Activated CD8-positive, alpha-beta memory T cell treated with anti-CD3 and anti-CD28 coated beads, Interleukin-2, amount 10 ng/mL, durations not matched to agents 7 days and 5 days (primary cell): Measurements from ENCODE around the gene TLR10. TPM values are rescaled to one million over a fixed set of nuclear protein-coding genes. Genes with fewer than 3 reads are reported as not detected.

Experiments
- ATAC-seq: fragments of 150-1000 bp; cut with Tn5 transposase; one replicate; pipeline ENCODE4 v1.10.0; 2021; ENCODE audit warnings: moderate library complexity
- CTCF ChIA-PET: fragments of 350-600 bp; sonication (Branson Sonifier 250); formaldehyde crosslinking; loops from one replicate; lab custom pipeline; 2021; ENCODE audit warnings: antibody characterized with exemption; lab: Charles Lee
- DNase-seq: peaks from one replicate; pipeline ENCODE4 v3.0.0-alpha.2; 2020
- H3K27ac Mint-ChIP-seq: one replicate; pipeline ENCODE4 v1.8.0; 2021; ENCODE audit warnings: mild to moderate bottlenecking, mixed read lengths
- H3K27me3 Mint-ChIP-seq: one replicate; pipeline ENCODE4 v1.8.0; 2021; ENCODE audit warnings: mixed read lengths
- H3K36me3 Mint-ChIP-seq: one replicate; pipeline ENCODE4 v1.8.0; 2021; ENCODE audit warnings: mild to moderate bottlenecking, mixed read lengths
- H3K4me1 Mint-ChIP-seq: one replicate; pipeline ENCODE4 v1.8.0; 2021; ENCODE audit warnings: mixed read lengths
- H3K4me3 Mint-ChIP-seq: one replicate; pipeline ENCODE4 v1.8.0; 2021; ENCODE audit warnings: mild to moderate bottlenecking, moderate library complexity, mixed read lengths
- H3K9me3 Mint-ChIP-seq: one replicate; pipeline ENCODE4 v1.8.0; 2022; ENCODE audit warnings: low read depth, mixed read lengths
- total RNA-seq, 2 experiments: library from RNA; stranded (reverse); gene quantifications; one replicate each; pipeline ENCODE4 v1.2.3, GENCODE V29; 2021

The TLR10 gene, protein sequence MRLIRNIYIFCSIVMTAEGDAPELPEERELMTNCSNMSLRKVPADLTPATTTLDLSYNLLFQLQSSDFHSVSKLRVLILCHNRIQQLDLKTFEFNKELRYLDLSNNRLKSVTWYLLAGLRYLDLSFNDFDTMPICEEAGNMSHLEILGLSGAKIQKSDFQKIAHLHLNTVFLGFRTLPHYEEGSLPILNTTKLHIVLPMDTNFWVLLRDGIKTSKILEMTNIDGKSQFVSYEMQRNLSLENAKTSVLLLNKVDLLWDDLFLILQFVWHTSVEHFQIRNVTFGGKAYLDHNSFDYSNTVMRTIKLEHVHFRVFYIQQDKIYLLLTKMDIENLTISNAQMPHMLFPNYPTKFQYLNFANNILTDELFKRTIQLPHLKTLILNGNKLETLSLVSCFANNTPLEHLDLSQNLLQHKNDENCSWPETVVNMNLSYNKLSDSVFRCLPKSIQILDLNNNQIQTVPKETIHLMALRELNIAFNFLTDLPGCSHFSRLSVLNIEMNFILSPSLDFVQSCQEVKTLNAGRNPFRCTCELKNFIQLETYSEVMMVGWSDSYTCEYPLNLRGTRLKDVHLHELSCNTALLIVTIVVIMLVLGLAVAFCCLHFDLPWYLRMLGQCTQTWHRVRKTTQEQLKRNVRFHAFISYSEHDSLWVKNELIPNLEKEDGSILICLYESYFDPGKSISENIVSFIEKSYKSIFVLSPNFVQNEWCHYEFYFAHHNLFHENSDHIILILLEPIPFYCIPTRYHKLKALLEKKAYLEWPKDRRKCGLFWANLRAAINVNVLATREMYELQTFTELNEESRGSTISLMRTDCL
- under 1 TPM in 1 of 2 experiments, not detected in 1; 0.09 TPM for total RNA-seq

DNA sequence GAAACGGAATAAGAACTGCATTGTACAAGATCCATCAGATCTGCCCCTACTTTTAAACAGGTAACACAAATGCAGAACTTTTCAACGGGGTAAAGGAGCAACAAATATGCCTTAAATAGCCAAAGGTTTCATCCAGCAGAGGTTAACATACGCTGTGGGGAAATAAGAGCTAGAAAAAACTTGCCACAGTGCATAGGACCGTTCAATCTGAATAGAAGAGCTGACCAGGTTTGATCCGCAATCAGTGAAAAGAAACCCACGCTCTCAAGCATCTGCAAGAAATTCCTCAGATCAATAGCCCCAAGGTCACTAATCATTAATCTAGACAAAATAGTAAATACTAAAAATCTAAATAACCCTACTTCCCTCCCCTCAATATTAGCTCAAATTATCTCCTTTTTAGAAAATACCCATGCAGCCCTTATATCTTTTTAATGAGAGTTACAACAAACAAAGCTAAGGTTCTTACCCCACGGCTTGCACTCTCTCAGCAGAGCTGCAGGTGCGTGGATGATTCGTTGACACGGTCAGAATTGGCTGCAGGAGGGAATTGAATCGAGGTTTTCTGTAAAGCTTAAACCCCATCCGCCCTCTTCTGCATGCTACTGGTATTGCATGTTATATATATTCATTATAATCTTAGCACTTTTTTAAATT is at the start of gene TLR10:
Gene TLR10, minus strand, starts transcription at position 539 of the 657 bp plus-strand sequence. CDS start 7,400 bp downstream, outside the sequence.
- Mint-ChIP-seq H3K27ac (no peak within 1 kb of the TSS), H3K4me1 (peaks cover 4% of the 10 kb centered on the region), H3K9me3 (no peaks in the 10 kb centered on the region), H3K4me3 (no peak within 1 kb of the TSS), H3K27me3 (peaks cover 16% of the 10 kb centered on the region), H3K36me3 (no peaks in the 10 kb centered on the region)
- DNase-seq, result peak; percentile 51
- ATAC-seq, result peak; percentile 39
- CTCF ChIA-PET, result interaction anchor here (0.5 to 4.4 kb wide), 21 partner anchors 11 to 717 kb away, joined by 3 to 58 read pairs (median 4); partner anchors contain the start of genes TLR1 and TLR6

- no peak overlapping the region for H3K27ac Mint-ChIP-seq
- no peaks in the 10 kb centered on the region for H3K27me3 Mint-ChIP-seq
- CTCF ChIA-PET, result interaction anchor here (1.6 kb wide), 1 partner anchor 73 kb away, joined by 4 read pairs; no protein-coding TSS in a partner anchor
Measured at GRCh38 chr4:38832206-38832605, 49.4 kb upstream of the TLR10 start.

DNA sequence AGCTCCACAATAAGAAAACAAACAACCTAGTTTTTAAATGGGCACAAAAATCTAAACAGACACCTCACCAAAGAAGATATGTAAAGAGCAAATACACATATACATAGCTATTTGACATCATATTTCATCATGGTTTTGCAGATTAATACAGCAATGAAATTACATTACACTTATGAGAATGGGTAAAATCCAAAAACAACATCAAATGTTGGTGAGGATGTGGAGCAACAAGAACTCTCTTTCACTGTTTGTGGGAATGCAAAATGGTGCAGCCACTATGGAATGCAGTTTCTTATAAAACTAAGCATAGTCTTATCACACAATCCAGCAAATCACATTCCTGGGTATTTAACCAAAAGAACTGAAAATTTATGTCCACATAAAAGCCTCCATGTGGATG is 48.9 kb upstream of the TLR10 start:
- Mint-ChIP-seq H3K27me3 (no peaks in the 10 kb centered on the region), H3K36me3 (peaks cover 11% of the 10 kb centered on the region), H3K27ac (no peak overlapping the region), H3K4me1 (no peaks in the 10 kb centered on the region), H3K9me3 (peaks cover 8% of the 10 kb centered on the region), H3K4me3 (no peak overlapping the region)
- no peak for ATAC-seq
- DNase-seq, result no peak
- CTCF ChIA-PET, result interaction anchor here (0.9 to 1.6 kb wide), 3 partner anchors 29 to 103 kb away, joined by 3 to 4 read pairs (median 3); no protein-coding TSS in a partner anchor

More at GRCh38 chr4:38832206-38832605, 49.4 kb upstream of the TLR10 start:
- ATAC-seq (no peak), DNase-seq (no peak)
- H3K4me1 Mint-ChIP-seq, result peaks cover 2% of the 10 kb centered on the region
- H3K36me3 Mint-ChIP-seq, result peaks cover 13% of the 10 kb centered on the region
- peaks cover 8% of the 10 kb centered on the region for H3K9me3 Mint-ChIP-seq
- no peak overlapping the region for H3K4me3 Mint-ChIP-seq

DNA sequence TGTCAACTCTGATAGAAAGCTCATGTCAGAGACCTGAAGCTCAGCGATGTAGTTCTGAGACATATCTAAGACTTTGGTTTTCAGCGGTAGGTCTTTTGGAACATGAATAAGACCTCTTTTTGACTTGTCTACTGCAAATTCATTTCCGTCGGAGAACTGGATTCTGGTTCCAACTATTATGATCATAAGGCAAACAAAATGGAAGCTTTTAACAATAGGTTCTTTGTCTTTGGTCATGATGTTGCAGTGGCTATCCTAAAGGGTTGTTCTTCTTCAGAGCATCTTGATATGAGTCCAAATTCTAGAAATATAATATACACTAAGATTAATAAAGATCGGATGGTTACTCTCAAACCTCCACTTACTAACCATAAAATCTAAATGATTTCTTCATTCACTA is 46.4 kb upstream of the TLR10 start:
- CTCF ChIA-PET, result interaction anchor here (0.6 to 0.7 kb wide), 2 partner anchors 70 to 76 kb away, joined by 3 read pairs; no protein-coding TSS in a partner anchor

DNA sequence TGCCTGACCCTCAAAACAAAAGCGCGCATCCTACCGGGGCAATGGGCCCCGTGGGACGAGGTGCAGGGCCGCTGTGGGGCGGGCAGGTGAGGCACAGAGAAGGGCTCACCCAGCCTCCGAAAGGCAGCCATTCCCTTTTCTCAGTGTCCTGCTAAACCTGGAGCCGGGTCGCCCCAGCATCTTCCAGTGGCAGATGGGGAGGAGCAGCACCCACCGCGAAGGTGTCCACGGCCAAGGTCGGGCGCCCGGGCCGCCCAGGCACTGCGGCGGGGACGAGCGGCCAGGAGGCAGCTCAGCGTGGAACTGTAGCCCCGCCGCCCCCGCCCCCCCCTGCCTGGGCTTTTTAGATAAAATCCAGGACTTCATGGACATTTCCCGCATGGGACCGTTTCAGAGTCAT is 41.0 kb upstream of the TLR10 start:
- CTCF ChIA-PET, result no interaction called here
- ATAC-seq, result no peak
- H3K4me3 Mint-ChIP-seq, result no peak overlapping the region
- peaks cover 13% of the 10 kb centered on the region for H3K9me3 Mint-ChIP-seq
- H3K4me1 Mint-ChIP-seq, result peaks cover 12% of the 10 kb centered on the region
- peaks cover 11% of the 10 kb centered on the region for H3K36me3 Mint-ChIP-seq
- DNase-seq, result no peak
- no peak overlapping the region for H3K27ac Mint-ChIP-seq
- H3K27me3 Mint-ChIP-seq, result peaks cover 7% of the 10 kb centered on the region

More for the DNA sequence above, 46.4 kb upstream of the TLR10 start:
- peaks cover 6% of the 10 kb centered on the region for H3K9me3 Mint-ChIP-seq
- H3K4me3 Mint-ChIP-seq, result no peak overlapping the region
- no peak for DNase-seq
- no peak for ATAC-seq
- H3K4me1 Mint-ChIP-seq, result no peaks in the 10 kb centered on the region
- H3K36me3 Mint-ChIP-seq, result peaks cover 4% of the 10 kb centered on the region
- H3K27me3 Mint-ChIP-seq, result peaks cover 3% of the 10 kb centered on the region
- H3K27ac Mint-ChIP-seq, result no peak overlapping the region

GRCh38 chr4:38822748-38823303 is 40.0 kb upstream of the TLR10 start:
- DNase-seq, result no peak
- Mint-ChIP-seq H3K4me3 (no peak overlapping the region), H3K27me3 (peaks cover 7% of the 10 kb centered on the region), H3K36me3 (peaks cover 11% of the 10 kb centered on the region), H3K9me3 (peaks cover 13% of the 10 kb centered on the region), H3K27ac (no peak overlapping the region), H3K4me1 (peaks cover 12% of the 10 kb centered on the region)
- CTCF ChIA-PET, result no interaction called here
- no peak for ATAC-seq

DNA sequence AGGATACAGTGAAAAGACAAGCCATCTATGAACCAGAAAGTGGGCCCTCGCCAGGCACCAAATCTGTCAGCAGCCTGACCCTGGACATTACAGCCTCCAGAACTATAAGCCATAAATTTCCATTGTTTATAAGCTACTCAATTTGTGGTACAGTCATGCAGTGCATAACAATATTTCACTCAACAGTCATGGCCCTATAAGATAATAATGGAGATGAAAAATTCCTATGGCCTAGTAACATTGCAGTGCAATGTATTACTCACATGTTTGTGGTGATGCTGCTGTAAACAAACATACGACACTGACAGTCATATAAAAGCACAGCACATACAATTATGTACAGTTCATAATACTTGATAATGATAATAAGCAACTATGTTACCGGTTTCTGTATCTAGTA is 38.9 kb upstream of the TLR10 start:
- peaks cover 7% of the 10 kb centered on the region for H3K27me3 Mint-ChIP-seq
- peaks cover 12% of the 10 kb centered on the region for H3K4me1 Mint-ChIP-seq
- H3K36me3 Mint-ChIP-seq, result peaks cover 11% of the 10 kb centered on the region
- CTCF ChIA-PET, result no interaction called here
- ATAC-seq (no peak), DNase-seq (no peak)
- H3K9me3 Mint-ChIP-seq, result peaks cover 13% of the 10 kb centered on the region
- H3K4me3 Mint-ChIP-seq, result no peak overlapping the region
- no peak overlapping the region for H3K27ac Mint-ChIP-seq

DNA sequence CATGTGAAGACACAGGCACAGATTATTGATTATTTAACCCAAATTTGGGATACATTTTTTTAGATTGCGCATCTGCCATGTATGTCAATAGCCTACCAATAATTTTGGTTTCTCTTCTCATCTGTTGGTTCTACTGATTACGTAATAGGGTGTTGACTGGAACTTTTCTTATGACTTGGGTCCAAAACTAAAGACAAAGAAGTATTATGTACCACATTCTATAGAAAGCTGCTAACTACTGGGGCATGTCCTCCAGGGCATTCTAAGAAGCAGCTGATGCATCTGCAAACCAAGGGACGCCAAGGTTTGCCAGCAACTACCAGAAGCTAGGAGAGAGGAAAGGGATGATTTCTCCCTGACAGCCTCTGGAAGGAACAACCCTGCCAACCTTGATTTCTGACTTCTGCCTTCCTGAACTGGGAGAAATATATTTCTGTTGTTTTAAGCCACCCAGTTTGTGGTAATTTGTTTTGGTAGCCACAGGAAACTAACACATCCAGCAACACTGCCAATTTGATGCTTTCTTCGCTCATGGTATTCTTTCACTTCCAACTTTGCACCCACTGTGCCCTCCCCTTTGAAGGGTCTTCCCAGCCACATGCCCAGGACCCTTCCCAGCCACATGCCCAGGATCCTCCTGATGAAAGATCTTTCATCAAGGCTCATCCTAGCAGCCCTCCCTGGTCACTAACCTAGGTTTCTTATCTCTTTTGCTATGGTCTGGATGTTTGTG is 37.7 kb upstream of the TLR10 start:
- peaks cover 13% of the 10 kb centered on the region for H3K9me3 Mint-ChIP-seq
- no peak overlapping the region for H3K4me3 Mint-ChIP-seq
- no peak for ATAC-seq

DNA sequence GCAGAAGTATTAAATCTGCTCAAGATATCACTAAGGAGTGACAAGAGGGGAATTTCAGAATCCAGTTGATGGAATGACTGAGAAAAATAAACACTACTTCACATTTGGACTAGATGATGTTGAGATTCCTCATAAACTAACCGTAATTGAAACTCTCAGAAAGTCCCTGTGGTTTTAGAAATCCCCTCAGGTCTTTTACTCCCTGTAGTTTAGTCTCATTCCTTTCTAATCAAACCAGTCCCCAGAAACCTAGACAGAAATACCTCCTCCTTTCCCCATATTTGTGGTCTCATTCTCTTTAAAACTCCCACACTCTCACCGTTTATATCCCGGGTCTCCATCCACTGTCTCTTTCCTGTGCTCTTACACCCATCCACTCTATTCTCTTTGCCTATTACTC is 36.8 kb upstream of the TLR10 start:
- H3K9me3 Mint-ChIP-seq, result peaks cover 13% of the 10 kb centered on the region
- no peak for DNase-seq
- H3K4me1 Mint-ChIP-seq, result peaks cover 12% of the 10 kb centered on the region
- H3K4me3 Mint-ChIP-seq, result no peak overlapping the region
- no peak for ATAC-seq
- peaks cover 11% of the 10 kb centered on the region for H3K36me3 Mint-ChIP-seq
- CTCF ChIA-PET, result interaction anchor here (0.9 kb wide), 1 partner anchor 41 kb away, joined by 3 read pairs; no protein-coding TSS in a partner anchor
- H3K27me3 Mint-ChIP-seq, result peaks cover 6% of the 10 kb centered on the region
- no peak overlapping the region for H3K27ac Mint-ChIP-seq

More for the DNA sequence above, 37.7 kb upstream of the TLR10 start:
- Mint-ChIP-seq H3K4me1 (peaks cover 12% of the 10 kb centered on the region), H3K36me3 (peaks cover 11% of the 10 kb centered on the region), H3K27me3 (peaks cover 4% of the 10 kb centered on the region), H3K27ac (no peak overlapping the region)
- no peak for DNase-seq
- CTCF ChIA-PET, result no interaction called here

GRCh38 chr4:38818441-38818976 is 35.7 kb upstream of the TLR10 start:
- peaks cover 10% of the 10 kb centered on the region for H3K9me3 Mint-ChIP-seq
- CTCF ChIA-PET, result interaction anchor here (0.9 kb wide), 1 partner anchor 42 kb away, joined by 3 read pairs; no protein-coding TSS in a partner anchor
- no peak overlapping the region for H3K4me3 Mint-ChIP-seq
- peaks cover 12% of the 10 kb centered on the region for H3K4me1 Mint-ChIP-seq
- peaks cover 7% of the 10 kb centered on the region for H3K27me3 Mint-ChIP-seq
- H3K27ac Mint-ChIP-seq, result no peak overlapping the region
- ATAC-seq (no peak), DNase-seq (no peak)
- H3K36me3 Mint-ChIP-seq, result peaks cover 7% of the 10 kb centered on the region

DNA sequence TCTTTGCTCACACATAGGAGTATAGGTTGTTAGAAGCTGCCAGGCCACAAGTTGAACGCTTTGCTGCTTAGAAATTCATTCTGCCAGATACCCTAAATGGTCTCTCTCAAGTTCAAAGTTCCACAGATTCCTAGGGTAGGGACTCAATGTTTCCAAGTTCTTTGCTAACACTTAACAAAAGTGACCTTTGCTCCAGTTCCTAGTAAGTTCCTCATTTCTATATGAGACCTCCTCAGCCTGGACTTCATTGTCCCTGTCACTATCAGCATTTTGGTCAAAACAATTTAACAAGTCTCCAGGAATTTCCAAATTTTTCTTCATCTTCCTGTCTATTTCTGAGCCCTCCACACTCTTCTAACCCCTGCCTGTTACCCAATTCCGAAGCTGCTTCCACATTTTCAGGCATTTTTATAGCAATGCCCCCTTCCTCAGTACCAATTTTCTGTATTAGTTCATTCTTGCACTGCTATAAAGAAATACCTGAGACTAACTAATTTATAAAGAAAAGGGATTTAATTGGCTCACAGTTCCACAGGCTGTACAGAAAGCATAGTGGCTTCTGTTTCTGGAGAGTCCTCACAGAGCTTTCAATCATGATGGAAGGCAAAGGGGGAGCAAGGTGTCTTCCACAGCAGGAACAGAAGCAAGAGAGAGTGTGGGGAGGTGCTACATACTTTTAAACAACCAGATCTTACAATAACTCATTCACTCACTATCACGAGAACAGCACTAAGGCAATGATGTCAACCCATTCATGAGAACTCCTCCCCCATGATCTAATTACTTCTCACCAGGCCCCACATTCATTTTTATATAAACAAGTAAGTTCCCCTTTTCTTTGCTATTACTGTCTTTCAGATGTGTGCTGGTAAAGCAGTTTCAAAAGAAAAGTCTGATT is 33.3 kb upstream of the TLR10 start:
- H3K27ac Mint-ChIP-seq, result no peak overlapping the region
- H3K36me3 Mint-ChIP-seq, result no peaks in the 10 kb centered on the region
- no peak overlapping the region for H3K4me3 Mint-ChIP-seq
- peaks cover 12% of the 10 kb centered on the region for H3K4me1 Mint-ChIP-seq
- H3K27me3 Mint-ChIP-seq, result peaks cover 7% of the 10 kb centered on the region
- H3K9me3 Mint-ChIP-seq, result peaks cover 3% of the 10 kb centered on the region
- CTCF ChIA-PET, result interaction anchor here (0.9 kb wide), 1 partner anchor 45 kb away, joined by 3 read pairs; no protein-coding TSS in a partner anchor
- ATAC-seq (no peak), DNase-seq (no peak)
